WTC11 (cell line): ENCODE results near the gene AHCYL1. TPM values are rescaled to one million over a fixed set of nuclear protein-coding genes. Genes with fewer than 3 reads are reported as not detected.

Experiments used
- ATAC-seq: fragments of 200-7000 bp; cut with Tn5 transposase; 2 replicates; pipeline ENCODE4 v1.10.0; 2021; ENCODE audit warnings: mild to moderate bottlenecking, moderate library complexity
- CTCF ChIA-PET: fragments of 300-600 bp; sonication (Branson Sonifier 250); formaldehyde crosslinking; loops from one replicate; lab custom pipeline; 2021; ENCODE audit warnings: antibody characterized with exemption; lab: Charles Lee
- POLR2A ChIA-PET: fragments of 350-600 bp; sonication (Branson Sonifier 250); formaldehyde crosslinking; loops from one replicate; lab custom pipeline; 2021; ENCODE audit warnings: antibody characterized with exemption; lab: Charles Lee
- DNase-seq: peaks from one replicate; pipeline ENCODE4 v3.0.0; 2021; ENCODE audit warnings: low spot score
- H3K27ac Mint-ChIP-seq: 2 replicates; pipeline ENCODE4 v1.8.0; 2021; ENCODE audit warnings: mixed read lengths
- H3K27me3 Mint-ChIP-seq: 2 replicates; pipeline ENCODE4 v1.8.0; 2021; ENCODE audit warnings: low read depth, mild to moderate bottlenecking, moderate library complexity, mixed read lengths
- H3K36me3 Mint-ChIP-seq: 2 replicates; pipeline ENCODE4 v1.8.0; 2021; ENCODE audit warnings: mixed read lengths
- H3K4me1 Mint-ChIP-seq: 2 replicates; pipeline ENCODE4 v1.8.0; 2022; ENCODE audit warnings: mixed read lengths
- H3K4me3 Mint-ChIP-seq: 2 replicates; pipeline ENCODE4 v1.8.0; 2021; ENCODE audit warnings: mild to moderate bottlenecking, moderate library complexity, mixed read lengths
- H3K9me3 Mint-ChIP-seq: 2 replicates; pipeline ENCODE4 v1.8.0; 2021; ENCODE audit warnings: mixed read lengths
- ARID4B ChIP-seq: sonication (generic); formaldehyde crosslinking; IDR thresholded peaks from 2 replicates; pipeline ENCODE4 v1.8.0; 2023; ENCODE audit warnings: missing genetic modification reagents, mild to moderate bottlenecking, borderline replicate concordance
- CDX4 ChIP-seq: fragments of 250-450 bp; sonication (Bioruptor Pico); IDR thresholded peaks from 2 replicates; pipeline ENCODE4 v1.9.0; 2021; ENCODE audit warnings: moderate library complexity, mild to moderate bottlenecking, inconsistent platforms, borderline replicate concordance
- CTCF ChIP-seq: fragments of 200-600 bp; IDR thresholded peaks from 2 replicates; pipeline ENCODE4 v1.8.0; 2022; ENCODE audit warnings: antibody characterized with exemption
- FOXJ3 ChIP-seq: sonication (generic); formaldehyde crosslinking; IDR thresholded peaks from 2 replicates; pipeline ENCODE4 v1.9.0; 2021; ENCODE audit warnings: missing genetic modification reagents, mild to moderate bottlenecking, borderline replicate concordance
- GABPB1 ChIP-seq: sonication (generic); formaldehyde crosslinking; IDR thresholded peaks from 2 replicates; pipeline ENCODE4 v1.8.1; 2023; ENCODE audit warnings: mild to moderate bottlenecking, missing genetic modification reagents
- HMGXB4 ChIP-seq: sonication (generic); formaldehyde crosslinking; IDR thresholded peaks from 2 replicates; pipeline ENCODE4 v1.8.1; 2023; ENCODE audit warnings: mild to moderate bottlenecking, moderate library complexity, missing genetic modification reagents
- IRF1 ChIP-seq: sonication (generic); formaldehyde crosslinking; IDR thresholded peaks from 2 replicates; pipeline ENCODE4 v1.8.0; 2023; ENCODE audit warnings: missing genetic modification reagents
- JAZF1 ChIP-seq: fragments of 250-450 bp; sonication (Bioruptor Pico); IDR thresholded peaks from 2 replicates; pipeline ENCODE4 v1.9.0; 2021; ENCODE audit warnings: moderate library complexity, mild to moderate bottlenecking, inconsistent platforms
- KAT7 ChIP-seq: sonication (generic); formaldehyde crosslinking; IDR thresholded peaks from 2 replicates; pipeline ENCODE4 v1.8.1; 2023; ENCODE audit warnings: missing genetic modification reagents, mild to moderate bottlenecking, borderline replicate concordance
- MAX ChIP-seq: sonication (generic); formaldehyde crosslinking; IDR thresholded peaks from 2 replicates; pipeline ENCODE4 v1.8.0; 2022; ENCODE audit warnings: mild to moderate bottlenecking, missing genetic modification reagents
- OVOL2 ChIP-seq: fragments of 250-450 bp; sonication (Bioruptor Pico); IDR thresholded peaks from 2 replicates; pipeline ENCODE4 v1.9.0; 2021; ENCODE audit warnings: mild to moderate bottlenecking, borderline replicate concordance
- SMAD3 ChIP-seq: sonication (generic); formaldehyde crosslinking; IDR thresholded peaks from 2 replicates; pipeline ENCODE4 v1.8.0; 2022; ENCODE audit warnings: missing genetic modification reagents, mild to moderate bottlenecking, borderline replicate concordance
- TEAD1 ChIP-seq: sonication (generic); formaldehyde crosslinking; IDR thresholded peaks from 2 replicates; pipeline ENCODE4 v1.8.0; 2022; ENCODE audit warnings: mild to moderate bottlenecking, missing genetic modification reagents
- TEAD4 ChIP-seq: sonication (generic); formaldehyde crosslinking; IDR thresholded peaks from 2 replicates; pipeline ENCODE4 v1.8.0; 2022; ENCODE audit warnings: mild to moderate bottlenecking, missing genetic modification reagents
- USF2 ChIP-seq: sonication (generic); formaldehyde crosslinking; IDR thresholded peaks from 2 replicates; pipeline ENCODE4 v1.8.1; 2023; ENCODE audit warnings: mild to moderate bottlenecking, missing genetic modification reagents, moderate library complexity
- ZBTB43 ChIP-seq: sonication (generic); formaldehyde crosslinking; IDR thresholded peaks from 2 replicates; pipeline ENCODE4 v1.8.1; 2023; ENCODE audit warnings: mild to moderate bottlenecking, missing genetic modification reagents
- ZNF138 ChIP-seq: sonication (generic); formaldehyde crosslinking; conservative IDR thresholded peaks from 2 replicates; pipeline ENCODE4 v1.8.1; 2022; ENCODE audit warnings: mild to moderate bottlenecking, moderate library complexity, missing genetic modification reagents
- ZNF396 ChIP-seq: fragments of 250-450 bp; sonication (Bioruptor Pico); IDR thresholded peaks from 2 replicates; pipeline ENCODE4 v1.8.0; 2021; ENCODE audit warnings: mild to moderate bottlenecking, moderate library complexity, borderline replicate concordance
- ZNF416 ChIP-seq: fragments of 250-450 bp; sonication (Bioruptor Pico); IDR thresholded peaks from 2 replicates; pipeline ENCODE4 v1.9.0; 2021; ENCODE audit warnings: mild to moderate bottlenecking, inconsistent platforms
- ZNF671 ChIP-seq: fragments of 250-450 bp; sonication (Bioruptor Pico); IDR thresholded peaks from 2 replicates; pipeline ENCODE4 v1.8.0; 2021; ENCODE audit warnings: mild to moderate bottlenecking
- total RNA-seq: library from RNA; stranded (reverse); gene quantifications from 3 replicates; pipeline ENCODE4 v1.2.3, GENCODE V29; 2021

AHCYL1 gene
- total RNA-seq, 1 experiment from 2014 or later: 92.1 TPM

- Mint-ChIP-seq H3K4me1 (no peaks in the 10 kb centered on the region), H3K36me3 (peaks cover 73% of the 10 kb centered on the region), H3K4me3 (no peak overlapping the region), H3K27me3 (no peaks in the 10 kb centered on the region), H3K27ac (no peak overlapping the region; the same call in 1 of the 2 replicates), H3K9me3 (no peaks in the 10 kb centered on the region)
- POLR2A ChIA-PET: interaction anchor here (1.0 kb wide), 1 partner anchor 19 kb away, joined by 3 read pairs; the partner anchor contains the start of gene STRIP1
- DNase-seq (peak; percentile 86), ATAC-seq (peak; percentile 94)
- CTCF ChIA-PET: interaction anchor here (0.6 to 4.0 kb wide), 32 partner anchors 8 to 407 kb away, joined by 3 to 87 read pairs (median 6); partner anchors contain the start of genes ALX3, SLC6A17, STRIP1 and UBL4B
- no peak for TF ChIP-seq TEAD4 (CRISPR knock-in tag)
- TF ChIP-seq CTCF: peak; percentile 95
These were observed 69.2 kb downstream of the AHCYL1 start for GRCh38 chr1:110053552-110054428.

GRCh38 chr1:110055493-110056284 is 71.1 kb downstream of the AHCYL1 start:
- H3K27ac Mint-ChIP-seq: no peak overlapping the region
- no peaks in the 10 kb centered on the region for H3K27me3 Mint-ChIP-seq
- H3K36me3 Mint-ChIP-seq: peaks cover 67% of the 10 kb centered on the region
- POLR2A ChIA-PET: no interaction called here
- H3K4me3 Mint-ChIP-seq: no peak overlapping the region
- DNase-seq (no peak), ATAC-seq (no peak)
- H3K4me1 Mint-ChIP-seq: no peaks in the 10 kb centered on the region
- H3K9me3 Mint-ChIP-seq: no peaks in the 10 kb centered on the region
- CTCF ChIA-PET: no interaction called here
- TF ChIP-seq KAT7 (CRISPR knock-in tag): no peak
- no peak for TF ChIP-seq IRF1
- TF ChIP-seq ZNF138: no peak
- no peak for TF ChIP-seq USF2 (CRISPR knock-in tag)
- no peak for TF ChIP-seq JAZF1 (CRISPR knock-in tag)
- TF ChIP-seq ZNF396 (CRISPR knock-in tag): no peak
- no peak for TF ChIP-seq FOXJ3 (CRISPR knock-in tag)
- TF ChIP-seq ZBTB43: no peak
- no peak for TF ChIP-seq ZNF416 (CRISPR knock-in tag)
- no peak for TF ChIP-seq HMGXB4 (CRISPR knock-in tag)
- no peak for TF ChIP-seq TEAD1
- no peak for TF ChIP-seq ARID4B (CRISPR knock-in tag)
- no peak for TF ChIP-seq OVOL2
- TF ChIP-seq CDX4 (CRISPR knock-in tag): no peak
- TF ChIP-seq GABPB1: no peak
- TF ChIP-seq MAX: no peak
- no peak for TF ChIP-seq SMAD3 (CRISPR knock-in tag)
- TF ChIP-seq ZNF671 (CRISPR knock-in tag): no peak
